H9 (cell line): ENCODE measurements around the gene OCRL. TPM values are rescaled to one million over a fixed set of nuclear protein-coding genes. Genes with fewer than 3 reads are reported as not detected.

Experiments
- DNase-seq: peaks from one replicate; pipeline ENCODE4 v3.0.0-alpha.2; 2017
- H2AFZ ChIP-seq: one replicate; pipeline ENCODE4 v1.6.1; 2013; ENCODE audit warnings: mild to moderate bottlenecking, low read length, control low read depth, moderate library complexity
- H2AK5ac ChIP-seq: 2 replicates; pipeline ENCODE4 v1.6.1; 2013; ENCODE audit warnings: low read length, control low read depth, mixed read lengths; ENCODE audit not compliant: insufficient read length
- H2BK120ac ChIP-seq: one replicate; pipeline ENCODE4 v1.6.1; 2013; ENCODE audit warnings: low read depth, mild to moderate bottlenecking, low read length, control low read depth, inconsistent platforms; ENCODE audit not compliant: poor library complexity, severe bottlenecking
- H2BK12ac ChIP-seq: 2 replicates; pipeline ENCODE4 v1.6.1; 2013; ENCODE audit warnings: low read length, control low read depth, mixed read lengths, low read depth; ENCODE audit not compliant: insufficient read length
- H2BK15ac ChIP-seq: 2 replicates; pipeline ENCODE4 v1.6.1; 2013; ENCODE audit warnings: low read depth, low read length, control low read depth
- H2BK20ac ChIP-seq: one replicate; pipeline ENCODE4 v1.6.1; 2013; ENCODE audit warnings: low read depth, mild to moderate bottlenecking, low read length, control low read depth, inconsistent platforms; ENCODE audit not compliant: poor library complexity, severe bottlenecking
- H2BK5ac ChIP-seq: 2 replicates; pipeline ENCODE4 v1.6.1; 2013; ENCODE audit warnings: low read length, control low read depth, mixed read lengths; ENCODE audit not compliant: insufficient read length
- H3K14ac ChIP-seq: 2 replicates; pipeline ENCODE4 v1.6.1; 2013; ENCODE audit warnings: low read length, control low read depth; ENCODE audit not compliant: insufficient read depth
- H3K18ac ChIP-seq: 2 replicates; pipeline ENCODE4 v1.6.1; 2013; ENCODE audit warnings: low read depth, mild to moderate bottlenecking, mixed read lengths, low read length, control low read depth; ENCODE audit not compliant: insufficient read length
- H3K23ac ChIP-seq: 2 replicates; pipeline ENCODE4 v1.6.1; 2013; ENCODE audit warnings: low read length, control low read depth, mixed read lengths, low read depth; ENCODE audit not compliant: insufficient read length
- H3K23me2 ChIP-seq: 2 replicates; pipeline ENCODE4 v1.6.1; 2013; ENCODE audit warnings: low read depth, mild to moderate bottlenecking, mixed read lengths, low read length, control low read depth; ENCODE audit not compliant: insufficient read length, poor library complexity, severe bottlenecking
- H3K27ac ChIP-seq: 2 replicates; pipeline ENCODE4 v1.5.1; 2013; ENCODE audit warnings: low read length, control low read depth, mixed read lengths, low read depth; ENCODE audit not compliant: insufficient read length
- H3K27me3 ChIP-seq: 2 replicates; pipeline ENCODE4 v1.6.1; 2013; ENCODE audit warnings: low read length, control low read depth, inconsistent platforms; ENCODE audit not compliant: insufficient read depth
- H3K4ac ChIP-seq: 2 replicates; pipeline ENCODE4 v1.6.1; 2013; ENCODE audit warnings: low read depth, mild to moderate bottlenecking, control low read depth, inconsistent platforms, low read length, moderate library complexity
- H3K4me1 ChIP-seq: 2 replicates; pipeline ENCODE4 v1.6.1; 2013; ENCODE audit warnings: low read length, control low read depth, inconsistent platforms; ENCODE audit not compliant: insufficient read depth
- H3K4me2 ChIP-seq: 2 replicates; pipeline ENCODE4 v1.6.1; 2013; ENCODE audit warnings: low read length, control low read depth, mixed read lengths; ENCODE audit not compliant: insufficient read length, insufficient read depth
- H3K56ac ChIP-seq: 2 replicates; pipeline ENCODE4 v1.6.1; 2013; ENCODE audit warnings: low read depth, mild to moderate bottlenecking, mixed read lengths, low read length, control low read depth; ENCODE audit not compliant: insufficient read length
- H3K79me1 ChIP-seq: 2 replicates; pipeline ENCODE4 v1.6.1; 2013; ENCODE audit warnings: low read depth, mild to moderate bottlenecking, moderate library complexity, low read length, control low read depth, inconsistent platforms; ENCODE audit not compliant: insufficient read depth, poor library complexity, severe bottlenecking
- H3K79me2 ChIP-seq: 2 replicates; pipeline ENCODE4 v1.6.1; 2013; ENCODE audit warnings: low read length, control low read depth, inconsistent platforms; ENCODE audit not compliant: insufficient read depth
- H3K9ac ChIP-seq: 2 replicates; pipeline ENCODE4 v1.6.1; 2013; ENCODE audit warnings: low read length, control low read depth, mixed read lengths; ENCODE audit not compliant: insufficient read length; ENCODE audit errors: extremely low read depth
- H3K9me3 ChIP-seq: one replicate; pipeline ENCODE4 v1.6.1; 2013; ENCODE audit warnings: low read depth, low read length, inconsistent platforms; ENCODE audit not compliant: control insufficient read depth
- H3T11ph ChIP-seq: one replicate; pipeline ENCODE4 v1.6.1; 2013; ENCODE audit warnings: mild to moderate bottlenecking, low read length, control low read depth, inconsistent platforms
- H4K20me1 ChIP-seq: one replicate; pipeline ENCODE4 v1.6.1; 2013; ENCODE audit not compliant: control insufficient read depth, insufficient read length, insufficient read depth
- H4K5ac ChIP-seq: 2 replicates; pipeline ENCODE4 v1.6.1; 2013; ENCODE audit warnings: low read depth, mild to moderate bottlenecking, mixed read lengths, low read length, control low read depth; ENCODE audit not compliant: insufficient read length
- H4K8ac ChIP-seq: replicated peaks from 2 replicates; pipeline ENCODE4 v1.6.1; 2013; ENCODE audit warnings: low read length, control low read depth, mixed read lengths, low read depth; ENCODE audit not compliant: insufficient read length
- H4K91ac ChIP-seq: 2 replicates; pipeline ENCODE4 v1.6.1; 2013; ENCODE audit warnings: low read depth, mild to moderate bottlenecking, moderate library complexity, mixed read lengths, low read length, control low read depth; ENCODE audit not compliant: insufficient read length
- H3K27ac Mint-ChIP-seq, 3 experiments: 2 replicates in 2 of 3; 3 replicates in 1 of 3; pipeline ENCODE4 v1.8.0; 2020 to 2021; ENCODE audit warnings: mixed read lengths in 3 of 3, mild to moderate bottlenecking in 1 of 3, moderate library complexity in 1 of 3
- H3K27me3 Mint-ChIP-seq: 2 replicates; pipeline ENCODE4 v1.8.0; 2021; ENCODE audit warnings: low read depth, mild to moderate bottlenecking, moderate library complexity, mixed read lengths
- H3K36me3 Mint-ChIP-seq, 3 experiments: 2 replicates in 2 of 3; 3 replicates in 1 of 3; pipeline ENCODE4 v1.8.0; 2020 to 2021; ENCODE audit warnings: low read depth in 3 of 3, mixed read lengths in 3 of 3; ENCODE audit not compliant: insufficient read depth in 1 of 3
- H3K4me1 Mint-ChIP-seq, 2 experiments: 2 replicates each; pipeline ENCODE4 v1.8.0; 2020; ENCODE audit warnings: mixed read lengths in 2 of 2
- H3K4me3 Mint-ChIP-seq, 2 experiments: 2 replicates in 1 of 2; 3 replicates in 1 of 2; pipeline ENCODE4 v1.8.0; 2020 to 2021; ENCODE audit warnings: mild to moderate bottlenecking in 2 of 2, mixed read lengths in 2 of 2, moderate library complexity in 1 of 2
- H3K9me3 Mint-ChIP-seq, 2 experiments: 2 replicates in 1 of 2; 3 replicates in 1 of 2; pipeline ENCODE4 v1.8.0; 2020; ENCODE audit warnings: mild to moderate bottlenecking in 2 of 2, mixed read lengths in 2 of 2, moderate library complexity in 1 of 2
- WGBS: extraction: QIAGEN DNeasy Blood & Tissue Kit; methylation state at CpG from one replicate; pipeline ENCODE4 v1.1.7; 2013; ENCODE audit warnings: missing lambda C conversion rate, low lambda C conversion rate, mixed read lengths; ENCODE audit not compliant: insufficient read length; ENCODE audit errors: extremely low coverage; 5-methylcytosine and 5-hydroxymethylcytosine counted together
- total RNA-seq: library from RNA; stranded (reverse); gene quantifications from 2 replicates; pipeline ENCODE4 v1.2.1, GENCODE V29; 2021
- TF ChIP-seq, protein P1 (sequence below): fragments of 200-600 bp; sonication (generic); conservative IDR thresholded peaks from 3 replicates; pipeline ENCODE4 v1.8.0; 2021; ENCODE audit warnings: antibody characterized with exemption, mild to moderate bottlenecking

OCRL gene
- total RNA-seq, 1 experiment from 2014 or later: 31.4 TPM

DNA sequence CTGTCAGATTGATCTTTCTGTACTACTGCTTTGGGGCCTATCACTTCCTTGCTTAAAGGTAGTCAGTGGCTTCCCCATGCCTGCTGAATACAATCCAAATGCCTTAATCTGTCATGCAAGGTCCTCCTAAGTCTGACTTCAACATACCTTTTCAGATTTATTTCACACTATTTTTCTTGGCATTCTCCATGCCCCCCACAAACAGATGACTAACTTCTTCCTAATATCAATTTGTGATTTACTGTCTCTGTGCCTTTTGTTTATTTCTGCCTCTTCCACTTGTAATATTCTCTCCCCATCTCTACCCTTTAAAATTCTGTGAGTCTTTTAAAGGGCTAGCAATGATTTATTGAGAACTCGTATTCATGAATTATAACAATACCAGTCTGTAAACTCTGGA, 41.8 kb downstream of the OCRL start:
- no peak overlapping the region for H4K5ac ChIP-seq
- no CpG with 5 or more reads among the region's 1 CpG for whole genome bisulfite sequencing
- no peak overlapping the region for H2AK5ac ChIP-seq
- H3K79me2 ChIP-seq: no peaks in the 10 kb centered on the region
- H3K79me1 ChIP-seq: no peaks in the 10 kb centered on the region
- no peak overlapping the region for H2BK120ac ChIP-seq
- no peak overlapping the region for H4K8ac ChIP-seq
- no peaks in the 10 kb centered on the region for H3K9me3 ChIP-seq
- Mint-ChIP-seq H3K27me3 (no peaks in the 10 kb centered on the region), H3K27ac (no peak overlapping the region), H3K9me3 (no peaks in the 10 kb centered on the region), H3K4me3 (no peak overlapping the region), H3K4me1 (no peaks in the 10 kb centered on the region), H3K36me3 (peaks cover 14 to 39% (median 38%) of the 10 kb centered on the region in 3 experiments; a peak in 6 of 7 replicates)
- no peaks in the 10 kb centered on the region for H3K27me3 ChIP-seq
- H2BK5ac ChIP-seq: no peak overlapping the region
- H2AFZ ChIP-seq: no peak overlapping the region
- DNase-seq: no peak
- no peak overlapping the region for H3K9ac ChIP-seq
- H3K18ac ChIP-seq: no peak overlapping the region
- H3K27ac ChIP-seq: no peak overlapping the region
- no peak overlapping the region for H3K4me2 ChIP-seq
- H2BK20ac ChIP-seq: no peak overlapping the region
- H3K23ac ChIP-seq: no peak overlapping the region
- no peaks in the 10 kb centered on the region for H3K23me2 ChIP-seq
- H4K20me1 ChIP-seq: no peaks in the 10 kb centered on the region
- H3K14ac ChIP-seq: no peak overlapping the region
- TF ChIP-seq, protein P1, sequence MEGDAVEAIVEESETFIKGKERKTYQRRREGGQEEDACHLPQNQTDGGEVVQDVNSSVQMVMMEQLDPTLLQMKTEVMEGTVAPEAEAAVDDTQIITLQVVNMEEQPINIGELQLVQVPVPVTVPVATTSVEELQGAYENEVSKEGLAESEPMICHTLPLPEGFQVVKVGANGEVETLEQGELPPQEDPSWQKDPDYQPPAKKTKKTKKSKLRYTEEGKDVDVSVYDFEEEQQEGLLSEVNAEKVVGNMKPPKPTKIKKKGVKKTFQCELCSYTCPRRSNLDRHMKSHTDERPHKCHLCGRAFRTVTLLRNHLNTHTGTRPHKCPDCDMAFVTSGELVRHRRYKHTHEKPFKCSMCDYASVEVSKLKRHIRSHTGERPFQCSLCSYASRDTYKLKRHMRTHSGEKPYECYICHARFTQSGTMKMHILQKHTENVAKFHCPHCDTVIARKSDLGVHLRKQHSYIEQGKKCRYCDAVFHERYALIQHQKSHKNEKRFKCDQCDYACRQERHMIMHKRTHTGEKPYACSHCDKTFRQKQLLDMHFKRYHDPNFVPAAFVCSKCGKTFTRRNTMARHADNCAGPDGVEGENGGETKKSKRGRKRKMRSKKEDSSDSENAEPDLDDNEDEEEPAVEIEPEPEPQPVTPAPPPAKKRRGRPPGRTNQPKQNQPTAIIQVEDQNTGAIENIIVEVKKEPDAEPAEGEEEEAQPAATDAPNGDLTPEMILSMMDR: no peak
- no peak overlapping the region for H3K4ac ChIP-seq
- H2BK15ac ChIP-seq: no peak overlapping the region
- no peaks in the 10 kb centered on the region for H3K4me1 ChIP-seq
- no peak overlapping the region for H3T11ph ChIP-seq
- H4K91ac ChIP-seq: no peak overlapping the region
- no peak overlapping the region for H2BK12ac ChIP-seq
- H3K56ac ChIP-seq: no peak overlapping the region
